Activated naive CD4-positive, alpha-beta T cell (primary cell): ENCODE measurements around the gene NEMP2.
A peak's percentile ranks its signal among the peaks of the same experiment; 100 is the strongest.

ENCODE experiments used
- DNase-seq, 4 experiments: peaks; one replicate each; lab custom pipeline; 2025; lab: John Stamatoyannopoulos, UW

NEMP2 gene, protein sequence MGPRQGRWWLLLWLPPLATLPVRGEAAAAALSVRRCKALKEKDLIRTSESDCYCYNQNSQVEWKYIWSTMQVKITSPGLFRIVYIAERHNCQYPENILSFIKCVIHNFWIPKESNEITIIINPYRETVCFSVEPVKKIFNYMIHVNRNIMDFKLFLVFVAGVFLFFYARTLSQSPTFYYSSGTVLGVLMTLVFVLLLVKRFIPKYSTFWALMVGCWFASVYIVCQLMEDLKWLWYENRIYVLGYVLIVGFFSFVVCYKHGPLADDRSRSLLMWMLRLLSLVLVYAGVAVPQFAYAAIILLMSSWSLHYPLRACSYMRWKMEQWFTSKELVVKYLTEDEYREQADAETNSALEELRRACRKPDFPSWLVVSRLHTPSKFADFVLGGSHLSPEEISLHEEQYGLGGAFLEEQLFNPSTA

DNA sequence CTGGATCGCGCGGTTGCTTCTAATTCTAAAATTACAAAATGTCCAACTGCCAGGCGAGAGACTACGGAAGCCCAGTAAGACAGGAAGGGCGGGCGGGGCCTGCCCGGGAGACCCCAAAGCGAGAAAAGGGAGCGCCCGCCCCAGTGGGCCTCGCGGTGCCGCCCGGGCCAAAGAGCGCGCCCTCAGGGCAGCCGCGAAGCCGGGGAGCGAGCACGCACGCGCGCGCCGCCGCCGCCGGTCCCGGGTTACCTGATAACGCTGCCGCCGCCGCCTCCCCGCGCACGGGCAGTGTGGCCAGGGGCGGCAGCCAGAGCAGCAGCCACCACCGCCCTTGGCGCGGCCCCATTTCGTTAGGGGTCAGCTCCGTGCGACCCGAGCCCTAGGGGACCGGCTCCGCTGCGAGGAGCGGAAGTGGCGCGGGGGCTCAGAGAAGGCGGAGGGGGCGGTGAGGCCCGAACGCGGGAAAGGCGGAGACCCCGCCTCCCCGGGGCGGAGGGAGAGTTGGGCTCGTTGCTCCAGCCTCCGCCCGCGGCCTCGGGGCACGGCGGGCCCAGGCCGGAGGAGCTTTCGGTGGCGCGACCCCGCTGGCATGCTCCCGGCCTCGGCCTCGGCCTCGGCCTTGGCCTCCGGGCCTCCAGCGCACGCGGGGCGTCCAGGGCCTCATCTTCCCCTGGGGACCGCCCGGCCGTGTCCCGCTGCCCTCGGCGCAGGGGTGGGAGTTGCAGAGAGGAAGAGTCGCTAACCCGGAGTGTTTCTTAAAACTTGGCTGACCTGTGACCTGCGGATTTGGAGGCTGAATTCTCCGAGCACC, at the start of gene NEMP2:
Gene NEMP2 (minus strand): TSS at position 413 of the 811 bp plus-strand sequence. CDS start 67 bp downstream, at position 346.
- peak; percentile 56 to 83 (median 73) for DNase-seq

DNA sequence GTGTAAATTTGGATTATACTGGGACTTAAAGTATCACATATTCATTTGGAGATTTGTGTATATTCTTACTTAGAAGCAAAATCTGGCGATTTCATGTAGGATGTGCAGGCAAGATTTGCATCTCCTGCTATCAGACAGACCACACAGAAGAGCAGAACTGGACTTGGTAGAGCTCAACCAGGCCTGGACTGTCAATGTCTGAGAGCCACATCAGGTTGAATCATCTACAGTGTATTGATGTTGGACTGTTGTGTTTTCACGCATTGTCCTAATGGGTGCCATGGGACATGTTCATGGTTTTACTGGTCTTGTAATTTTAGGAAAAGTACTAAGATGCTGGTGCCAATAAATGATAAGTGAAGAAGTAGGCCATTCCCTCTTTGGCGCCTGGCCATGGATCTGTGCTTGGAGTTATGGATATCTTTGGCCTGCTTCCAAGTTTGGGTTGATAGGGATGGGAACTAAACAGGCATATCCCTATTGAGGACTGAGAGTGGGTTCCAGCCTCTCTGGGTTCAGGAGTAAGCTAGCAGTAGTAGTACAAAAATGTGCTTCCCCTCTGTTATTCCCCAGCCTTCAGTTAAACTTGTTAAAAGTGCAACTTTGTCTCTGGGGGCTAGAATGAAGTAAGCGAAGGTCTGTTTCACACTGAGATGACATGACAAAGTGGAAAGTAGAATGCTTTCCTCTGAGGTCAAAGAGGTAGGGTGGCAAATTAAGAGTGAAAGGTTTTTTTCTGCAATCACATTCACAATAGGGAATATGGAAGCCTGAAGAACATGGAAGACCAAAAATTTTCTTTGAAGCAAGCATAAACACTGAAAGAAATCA, 49.2 kb upstream of the NEMP2 start:
- no peak for DNase-seq

DNA sequence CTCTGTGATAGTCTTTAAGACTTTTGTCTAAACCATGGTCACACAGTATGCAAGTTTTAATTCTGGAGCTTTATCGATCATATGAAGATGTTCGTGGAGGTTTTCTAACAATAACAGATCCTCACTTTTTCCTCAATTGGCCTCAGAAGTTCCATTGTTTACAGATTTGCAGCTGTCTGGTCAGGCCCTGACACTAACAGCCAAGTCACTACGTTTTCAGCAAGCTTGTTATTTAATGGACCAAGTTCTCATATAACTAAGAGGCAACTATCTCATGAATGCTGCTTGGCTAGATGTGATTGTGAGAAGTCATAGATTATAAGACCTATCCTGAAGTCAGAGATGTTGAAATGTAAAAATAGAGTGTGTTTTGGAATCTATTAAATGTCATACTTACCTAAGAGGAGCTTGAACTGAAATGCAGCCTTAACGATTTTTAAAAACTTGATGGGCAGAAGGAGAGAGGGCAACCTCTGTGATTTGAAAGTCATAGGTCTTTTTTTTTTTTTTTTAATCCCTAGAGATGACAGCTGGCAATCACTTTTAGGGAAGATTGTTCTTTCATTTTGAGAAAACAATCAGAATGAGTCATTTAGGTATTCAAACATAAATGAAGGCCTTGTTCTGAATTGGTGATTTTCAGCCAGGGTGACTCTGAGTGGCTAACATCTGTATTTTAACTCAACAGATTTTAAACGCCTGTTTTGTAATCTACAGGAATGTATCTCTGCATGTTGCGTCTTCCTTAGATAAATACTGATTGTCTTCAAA, 48.4 kb upstream of the NEMP2 start:
- DNase-seq: no peak

DNA sequence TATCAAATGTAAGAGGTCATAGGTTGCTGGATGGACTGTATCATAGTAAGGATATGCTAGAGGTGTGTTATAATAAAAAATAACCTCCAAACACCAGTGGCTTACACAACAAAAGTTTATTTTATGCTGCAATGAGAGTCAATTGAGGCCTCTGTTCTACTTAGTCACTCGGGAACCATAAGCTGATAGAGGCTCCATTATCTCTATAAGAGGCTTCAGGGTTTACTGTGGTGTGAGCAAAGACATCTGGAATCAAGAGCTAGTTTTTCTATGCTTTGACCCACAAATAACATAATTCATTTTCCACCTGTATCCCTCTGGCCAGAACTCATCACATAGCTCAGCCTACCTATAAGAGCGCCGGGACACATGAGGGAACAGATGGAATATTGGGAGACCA, 47.5 kb upstream of the NEMP2 start:
- DNase-seq: no peak

DNA sequence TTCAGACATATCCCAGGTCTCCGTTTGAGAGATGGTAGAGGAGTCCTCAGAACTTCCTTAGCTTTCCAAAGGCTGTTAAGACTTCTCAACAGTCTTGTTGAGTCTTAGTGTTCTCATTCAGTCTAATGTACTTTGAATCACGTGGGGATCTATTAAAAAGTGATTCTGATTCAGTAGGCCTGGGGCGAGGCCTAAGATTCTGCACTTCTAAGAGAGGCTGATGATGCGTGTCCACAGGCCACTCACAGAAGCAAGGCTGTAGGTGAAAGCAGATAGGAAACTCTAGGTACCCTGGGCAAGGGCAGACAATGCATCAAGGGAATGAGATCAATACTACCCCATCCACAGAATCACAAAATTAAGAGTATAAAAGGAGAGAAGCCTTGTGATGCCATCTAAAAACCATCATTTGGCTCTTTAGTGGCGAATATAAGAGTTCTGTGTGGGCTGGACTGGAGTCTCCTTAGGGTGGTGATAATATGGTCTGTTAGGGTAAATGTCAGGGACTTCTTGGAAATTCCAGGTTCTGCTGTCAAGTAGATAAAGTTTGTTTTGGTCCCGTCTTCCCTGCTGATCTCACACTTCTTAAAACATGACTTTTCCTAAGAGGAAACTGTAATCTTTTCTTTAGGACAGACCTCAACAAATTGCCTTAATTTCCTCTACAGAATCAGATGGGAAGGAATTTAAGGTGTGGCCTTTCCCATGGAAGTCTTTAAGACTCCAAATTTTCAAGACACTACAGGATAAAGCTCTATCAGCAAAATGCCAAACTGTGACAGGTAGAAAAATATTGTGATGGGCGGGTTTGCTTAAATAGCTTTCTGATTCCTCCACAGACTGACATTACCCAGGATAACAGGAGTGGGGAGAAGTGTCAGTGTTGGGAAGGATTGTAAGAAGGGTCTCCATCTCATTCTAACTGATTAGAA, 45.7 kb upstream of the NEMP2 start:
- no peak for DNase-seq

DNA sequence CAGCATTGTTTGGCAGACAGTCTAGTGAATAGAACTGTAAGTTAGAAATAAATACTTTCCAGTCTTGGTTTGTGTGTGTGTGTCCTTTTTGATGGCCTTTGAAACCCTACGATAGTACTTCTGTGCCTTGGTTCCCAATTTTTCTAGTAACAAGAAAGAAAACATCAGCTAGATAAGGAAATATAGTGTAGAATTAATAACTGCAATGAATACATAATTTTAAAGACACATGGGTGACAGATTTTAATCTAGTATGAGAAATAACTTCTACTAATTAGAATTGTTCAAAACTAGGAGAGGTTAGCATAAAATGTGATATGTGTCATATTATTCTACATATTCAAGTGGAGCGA, 44.5 kb upstream of the NEMP2 start:
- no peak for DNase-seq

DNA sequence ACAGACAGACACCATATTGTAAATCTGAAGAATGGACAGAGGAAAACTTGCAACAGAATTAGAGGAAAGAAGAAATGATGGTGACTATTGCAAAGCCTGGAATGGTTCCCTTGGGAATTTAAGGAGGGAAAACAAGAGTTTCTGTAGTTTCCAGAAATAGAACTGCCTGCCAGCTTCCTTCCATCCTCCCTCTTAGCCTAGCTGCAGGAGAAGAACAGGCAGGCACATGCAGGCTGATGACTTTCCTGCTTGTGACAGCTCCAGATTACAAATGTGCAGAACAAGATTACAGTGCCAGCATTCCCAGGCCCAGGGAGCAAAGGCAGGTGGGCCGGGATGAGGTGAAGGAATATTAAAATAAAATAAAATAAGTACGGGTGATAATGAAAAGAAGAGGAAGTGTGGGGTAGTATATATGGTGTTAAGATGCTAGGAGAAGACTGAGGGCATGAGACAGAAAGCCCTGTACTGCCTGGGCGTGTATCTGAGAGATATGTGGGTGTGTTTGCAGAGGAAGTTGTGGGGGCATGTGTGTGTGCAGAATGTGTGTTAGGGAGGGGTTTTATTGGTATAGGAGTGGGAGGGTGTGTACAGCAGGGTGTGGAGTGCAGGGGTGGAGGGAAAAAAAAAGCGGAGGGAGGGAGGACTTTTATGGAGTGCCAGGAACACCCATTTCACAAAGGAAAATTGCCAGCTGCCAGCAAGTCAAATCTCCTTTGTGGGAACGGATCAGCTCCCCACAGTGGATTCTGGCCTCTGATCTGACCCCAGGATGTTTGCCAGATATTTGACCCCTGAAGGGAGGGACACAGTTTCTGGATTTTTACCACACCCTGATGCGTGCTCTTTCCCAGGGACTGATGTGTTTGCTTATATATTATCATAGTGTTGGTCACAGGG, 43.9 kb upstream of the NEMP2 start:
- DNase-seq: no peak

DNA sequence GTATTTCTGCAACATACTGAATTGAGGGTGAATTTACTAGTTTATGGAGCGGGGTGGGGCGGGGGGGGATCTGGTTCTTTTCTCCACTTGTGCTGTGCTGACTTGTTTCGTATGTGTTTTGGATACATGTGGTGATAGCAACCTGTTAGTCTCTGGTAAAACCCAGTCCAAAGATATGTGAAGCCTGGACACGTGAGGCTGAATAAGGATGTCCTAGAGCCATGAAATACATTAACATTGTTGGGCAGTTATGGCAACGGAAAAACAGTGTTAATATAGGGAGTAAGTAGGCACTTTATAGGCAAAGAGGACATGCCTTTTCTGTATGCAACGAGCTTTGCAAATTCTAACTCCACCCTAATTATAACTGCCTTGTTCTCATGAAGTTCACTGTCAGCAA, 42.1 kb upstream of the NEMP2 start:
- no peak for DNase-seq

DNA sequence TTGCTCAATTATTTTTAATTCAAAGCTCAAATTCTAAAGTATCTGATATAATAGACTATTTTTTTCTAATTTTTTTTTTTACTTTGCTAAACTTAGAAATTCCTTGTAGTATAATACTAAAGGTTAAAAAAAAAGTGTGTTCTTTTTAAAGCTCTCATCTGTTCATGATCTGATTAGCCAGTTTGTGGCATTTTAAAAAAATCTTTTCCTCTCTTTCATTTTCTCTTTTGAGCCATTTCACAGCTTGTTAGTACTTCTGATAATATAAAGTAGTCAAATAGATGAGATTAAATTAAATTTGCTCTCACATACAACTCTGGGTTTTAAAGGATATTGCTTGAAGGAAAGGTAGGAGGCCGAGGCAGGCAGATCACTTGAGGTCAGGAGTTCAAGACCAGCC, 40.7 kb upstream of the NEMP2 start:
- no peak for DNase-seq

DNA sequence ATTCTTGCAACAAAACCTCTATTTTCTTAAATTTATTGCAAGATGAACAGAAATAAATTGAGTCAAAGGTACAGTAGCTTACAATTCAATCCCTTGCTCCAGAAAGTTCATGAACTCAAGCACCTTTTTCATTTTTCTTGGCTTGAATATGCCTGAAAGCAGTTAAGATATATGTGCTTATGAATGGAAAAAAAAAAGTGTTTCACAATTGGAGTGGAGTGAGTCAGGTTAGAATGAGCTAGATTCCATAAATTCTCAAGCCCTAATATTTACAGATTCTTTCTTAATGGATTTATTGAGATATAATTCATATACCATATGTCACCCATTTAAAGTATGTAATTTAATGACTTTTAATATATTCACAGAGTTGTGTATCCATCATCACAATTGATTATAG, 39.6 kb upstream of the NEMP2 start:
- no peak for DNase-seq

DNA sequence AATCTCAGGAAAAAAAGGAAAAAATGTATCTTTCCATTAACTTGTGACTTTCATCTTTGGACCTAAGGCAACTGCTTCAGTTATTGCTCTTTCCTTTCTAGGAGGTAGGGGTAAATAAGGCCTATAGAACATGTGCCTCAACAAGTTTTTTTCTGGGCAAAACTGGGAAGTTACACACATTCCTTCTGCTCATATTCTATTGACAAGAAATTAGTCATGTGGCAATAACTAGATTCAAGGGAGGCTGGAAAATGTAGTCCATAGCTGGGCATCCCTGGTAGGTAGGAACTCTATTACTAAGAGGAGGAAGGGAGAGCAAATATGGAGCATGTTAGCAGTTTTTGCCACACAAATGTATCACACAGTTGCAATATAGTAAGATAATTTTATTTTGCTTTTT, 37.7 kb upstream of the NEMP2 start:
- no peak for DNase-seq

DNA sequence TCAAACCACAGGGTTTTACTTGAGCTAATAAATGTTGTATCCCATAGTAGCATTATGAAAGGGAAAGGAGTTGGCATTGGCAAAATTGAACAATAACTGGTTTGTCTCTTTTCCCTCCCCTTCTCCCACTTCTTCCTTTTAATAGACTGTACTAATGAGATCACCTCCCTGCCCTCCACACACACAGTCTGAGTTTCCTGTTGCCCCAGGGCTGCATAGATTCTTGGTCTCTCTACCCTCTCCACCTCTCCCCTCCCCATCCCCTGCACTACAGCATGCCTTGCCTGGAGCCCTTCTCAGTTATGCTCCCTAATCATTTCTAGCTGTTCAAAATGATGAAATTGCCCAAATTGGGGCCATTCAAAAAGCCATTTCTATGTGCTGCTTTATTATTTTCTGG, 37.2 kb upstream of the NEMP2 start:
- DNase-seq: no peak

DNA sequence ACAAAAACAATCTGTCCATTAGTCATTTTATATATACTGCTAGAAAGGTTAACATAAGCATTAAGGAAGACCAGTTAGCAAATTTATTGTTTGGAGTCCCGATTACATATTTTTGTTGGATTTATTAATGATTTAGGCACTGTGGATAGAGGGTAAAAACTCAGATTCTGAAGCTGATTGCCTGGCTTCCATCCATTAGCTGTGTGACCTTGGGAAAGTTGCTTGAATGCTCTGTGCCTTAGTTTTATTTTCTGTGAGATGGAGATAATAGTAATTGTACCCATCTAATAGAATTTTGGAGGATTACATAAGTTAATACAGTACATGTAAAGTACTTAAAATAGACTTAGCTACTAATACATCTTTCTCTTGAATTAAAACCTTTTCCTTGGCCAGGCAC, 36.3 kb upstream of the NEMP2 start:
- DNase-seq: no peak

DNA sequence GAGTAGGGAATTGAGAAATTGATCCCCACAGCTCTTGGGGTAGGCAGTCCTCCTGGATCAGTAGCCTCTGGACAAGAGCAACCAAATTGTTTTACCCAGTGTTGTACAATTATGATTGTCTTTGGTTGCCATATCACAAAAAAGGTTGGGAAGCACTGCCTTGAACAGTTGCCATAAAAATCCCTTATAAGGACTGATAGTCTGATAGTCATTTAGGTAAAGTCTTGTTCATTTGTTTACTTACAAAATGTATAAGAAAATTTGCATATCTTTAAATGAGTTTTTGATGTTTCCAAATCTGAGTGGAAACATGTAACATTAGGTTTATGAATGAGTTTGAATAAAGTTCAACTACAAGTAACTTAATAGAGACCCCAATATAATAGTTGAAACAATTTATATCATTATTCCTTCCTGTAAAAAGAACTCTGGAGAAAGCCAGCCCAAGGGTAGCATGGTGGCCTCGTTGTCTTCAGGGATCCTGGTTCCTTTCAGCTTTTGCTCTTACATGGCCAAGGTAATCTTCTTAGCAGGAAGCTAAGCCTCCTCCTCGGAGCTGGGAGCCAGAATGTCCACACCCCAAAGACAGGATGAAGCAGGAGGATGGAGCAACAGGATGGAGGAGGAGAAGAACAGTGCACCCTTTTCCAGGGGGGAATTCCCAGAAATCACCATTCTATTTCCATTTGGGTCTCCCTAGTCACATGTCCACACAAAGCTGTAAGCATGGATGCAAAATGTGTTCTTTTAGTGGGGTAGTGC, 35.7 kb upstream of the NEMP2 start:
- no peak for DNase-seq

DNA sequence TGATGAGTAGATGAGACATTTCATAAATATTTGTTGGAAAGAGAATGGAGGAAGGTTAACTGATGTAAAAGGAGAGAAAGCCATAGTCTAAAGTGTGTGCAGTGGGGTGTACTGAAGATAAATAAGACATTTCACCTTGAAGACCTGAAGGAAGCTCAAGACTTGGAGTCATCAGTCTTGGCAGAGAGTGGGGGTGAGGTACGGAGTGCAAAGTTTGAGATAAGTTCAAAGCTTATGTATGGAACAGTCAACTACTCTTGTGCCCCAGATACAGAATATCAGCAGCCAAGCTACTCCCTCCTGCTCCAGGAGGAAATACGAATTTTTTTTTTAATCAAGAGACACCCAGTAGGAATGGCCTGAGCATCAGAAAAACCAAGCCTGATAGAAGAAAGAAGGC, 30.3 kb upstream of the NEMP2 start:
- no peak for DNase-seq

DNA sequence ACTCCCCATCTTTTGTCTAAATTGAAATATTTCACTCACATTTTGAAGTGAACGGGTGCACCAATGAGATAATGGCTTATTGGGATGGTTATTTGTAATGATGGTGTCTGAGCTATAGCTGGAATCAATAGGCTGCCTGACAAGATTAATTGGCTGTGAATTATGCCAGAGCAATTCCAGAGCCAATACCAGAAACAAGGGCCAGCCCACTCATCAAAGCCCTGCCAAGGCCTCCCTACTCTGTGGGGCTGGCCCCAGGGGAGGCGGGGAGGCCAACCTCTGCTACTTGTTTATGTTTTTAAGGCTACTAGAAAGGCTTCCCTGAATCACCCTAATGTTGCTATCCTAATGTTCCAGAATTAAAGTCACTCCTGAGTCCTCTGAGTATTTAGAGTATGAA, 29.1 kb upstream of the NEMP2 start:
- no peak for DNase-seq

DNA sequence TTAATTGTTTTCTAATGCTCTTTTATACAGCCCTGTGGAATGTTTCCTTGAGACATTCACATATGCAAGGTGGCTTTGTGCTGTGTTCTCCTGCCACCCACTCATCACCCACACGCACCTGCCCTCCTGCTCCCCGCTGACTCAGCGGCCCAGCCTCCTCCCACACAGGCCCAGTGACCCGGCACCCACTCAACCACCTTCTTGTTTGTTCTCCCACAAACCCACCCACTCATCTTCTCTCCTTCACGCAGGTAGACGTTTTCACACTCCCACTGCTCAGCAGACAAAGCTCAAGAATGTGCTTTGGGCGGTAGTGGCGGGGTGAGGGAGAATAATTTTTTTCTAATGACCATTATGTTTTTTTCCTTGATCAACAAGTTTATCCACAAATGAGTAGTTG, 28.6 kb upstream of the NEMP2 start:
- no peak for DNase-seq

DNA sequence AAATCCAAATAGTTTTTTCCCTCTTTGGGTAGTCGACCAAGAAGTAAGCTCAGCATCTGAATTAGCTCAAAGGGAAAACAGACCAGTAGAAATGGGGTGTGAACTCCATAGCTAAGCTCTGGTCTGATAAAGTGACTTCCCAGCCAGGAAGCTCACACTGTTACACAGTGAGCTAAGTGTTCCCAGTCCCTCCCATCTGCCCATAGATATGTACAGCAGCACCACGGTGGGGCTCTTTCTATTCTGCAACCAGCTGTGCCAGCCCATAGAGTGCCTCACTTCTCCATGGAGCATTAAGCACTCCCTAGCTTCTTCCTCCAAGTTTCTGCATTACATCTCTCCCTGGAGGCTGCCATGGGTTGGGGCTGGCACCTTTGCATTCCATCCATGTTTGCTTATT, 27.6 kb upstream of the NEMP2 start:
- no peak for DNase-seq

DNA sequence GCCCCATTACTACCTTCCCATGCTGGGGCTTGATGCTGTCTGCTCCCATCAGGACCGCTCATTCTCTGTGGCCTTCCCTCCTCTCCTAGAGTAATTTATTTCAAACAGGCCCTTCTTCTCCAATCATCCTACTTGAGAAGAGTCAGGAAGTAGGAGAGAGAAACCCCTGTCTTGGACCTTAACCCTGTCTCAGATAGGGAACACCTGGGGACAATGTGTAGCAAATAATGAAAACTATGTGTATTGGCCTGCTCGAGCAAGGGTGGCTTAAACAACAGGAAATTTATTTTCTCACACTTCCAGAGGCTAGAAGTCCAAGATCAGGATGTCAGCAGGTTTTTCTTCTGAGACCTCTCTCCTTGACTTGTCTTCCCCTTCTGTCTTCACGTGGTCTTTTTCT, 26.6 kb upstream of the NEMP2 start:
- DNase-seq: no peak
